GM18907 (cell line): ENCODE data around the gene SCNN1G.
"Not testable (repeated sequence)": the region's sequence is repeated elsewhere in the genome, so short reads cannot be mapped to it uniquely, and the experiment has no call there.

Experiments
- ATAC-seq: cut with Tn5 transposase; IDR thresholded peaks from one replicate; pipeline ENCODE4 v1.9.1; 2021; ENCODE audit warnings: mild to moderate bottlenecking, moderate library complexity; ENCODE audit not compliant: unreplicated experiment

Gene SCNN1G

GRCh38 chr16:23182679-23183542 lies at the start of gene SCNN1G:
Gene SCNN1G (plus strand): TSS chr16:23182745. CDS start chr16:23186272, 3,527 bp downstream.
- no peak for ATAC-seq

- ATAC-seq, result no peak
Observed at GRCh38 chr16:23132775-23133463, 49.6 kb upstream of the SCNN1G start.

GRCh38 chr16:23134274-23134673 lies 48.3 kb upstream of the SCNN1G start:
- no peak for ATAC-seq

- ATAC-seq, result no peak
Observed at GRCh38 chr16:23137256-23137655, 45.3 kb upstream of the SCNN1G start.

GRCh38 chr16:23137818-23138217 lies 44.7 kb upstream of the SCNN1G start:
- no peak for ATAC-seq

GRCh38 chr16:23140107-23140506 lies 42.4 kb upstream of the SCNN1G start:
- ATAC-seq, result no peak

GRCh38 chr16:23141033-23141432 lies 41.5 kb upstream of the SCNN1G start:
- no peak for ATAC-seq

- no peak for ATAC-seq
Observed at GRCh38 chr16:23141500-23141899, 41.0 kb upstream of the SCNN1G start.

GRCh38 chr16:23141959-23142740 lies 40.4 kb upstream of the SCNN1G start:
- no peak for ATAC-seq

- no peak for ATAC-seq
Observed at GRCh38 chr16:23143391-23143790, 39.2 kb upstream of the SCNN1G start.

GRCh38 chr16:23144393-23144792 lies 38.2 kb upstream of the SCNN1G start:
- not testable (repeated sequence) for ATAC-seq

GRCh38 chr16:23145186-23145585 lies 37.4 kb upstream of the SCNN1G start:
- ATAC-seq, result no peak

GRCh38 chr16:23145608-23146007 lies 36.9 kb upstream of the SCNN1G start:
- ATAC-seq, result no peak

- no peak for ATAC-seq
Observed at GRCh38 chr16:23146877-23147601, 35.5 kb upstream of the SCNN1G start.

GRCh38 chr16:23147666-23148065 lies 34.9 kb upstream of the SCNN1G start:
- ATAC-seq, result no peak

GRCh38 chr16:23148166-23148512 lies 34.4 kb upstream of the SCNN1G start:
- ATAC-seq, result no peak

GRCh38 chr16:23148513-23149266 lies 33.9 kb upstream of the SCNN1G start:
- ATAC-seq, result peak; percentile 39

- peak; percentile 96 for ATAC-seq
Observed at GRCh38 chr16:23149267-23149992, 33.1 kb upstream of the SCNN1G start, which contains the start of gene USP31. Gene USP31 (minus strand): TSS chr16:23149452. CDS start chr16:23149270, 182 bp downstream.

GRCh38 chr16:23149993-23150364 lies 32.6 kb upstream of the SCNN1G start:
- no peak for ATAC-seq
